WTC11 (cell line): ENCODE results near the gene MKI67.

Source experiments
- CBFB ChIP-seq: sonication (generic); formaldehyde crosslinking; IDR thresholded peaks from 2 replicates; pipeline ENCODE4 v1.8.1; 2022; ENCODE audit warnings: mild to moderate bottlenecking, low read depth, missing genetic modification reagents
- CTCF ChIP-seq: fragments of 200-600 bp; IDR thresholded peaks from 2 replicates; pipeline ENCODE4 v1.8.0; 2022; ENCODE audit warnings: antibody characterized with exemption
- ETV6 ChIP-seq: sonication (generic); formaldehyde crosslinking; IDR thresholded peaks from 2 replicates; pipeline ENCODE4 v1.8.1; 2022; ENCODE audit warnings: mild to moderate bottlenecking, missing genetic modification reagents
- FOXK1 ChIP-seq: sonication (generic); formaldehyde crosslinking; IDR thresholded peaks from 2 replicates; pipeline ENCODE4 v1.8.0; 2022; ENCODE audit warnings: mild to moderate bottlenecking, moderate library complexity, missing genetic modification reagents
- KAT7 ChIP-seq: sonication (generic); formaldehyde crosslinking; IDR thresholded peaks from 2 replicates; pipeline ENCODE4 v1.8.1; 2023; ENCODE audit warnings: missing genetic modification reagents, mild to moderate bottlenecking, borderline replicate concordance
- NFYB ChIP-seq: sonication (generic); formaldehyde crosslinking; conservative IDR thresholded peaks from 2 replicates; pipeline ENCODE4 v1.8.0; 2022; ENCODE audit warnings: low read depth, missing genetic modification reagents
- NR3C1 ChIP-seq: sonication (generic); formaldehyde crosslinking; conservative IDR thresholded peaks from 2 replicates; pipeline ENCODE4 v1.8.1; 2023; ENCODE audit warnings: low read depth, mild to moderate bottlenecking, missing genetic modification reagents
- ZNF416 ChIP-seq: fragments of 250-450 bp; sonication (Bioruptor Pico); IDR thresholded peaks from 2 replicates; pipeline ENCODE4 v1.9.0; 2021; ENCODE audit warnings: mild to moderate bottlenecking, inconsistent platforms
- ZSCAN18 ChIP-seq: fragments of 250-450 bp; sonication (Bioruptor Pico); IDR thresholded peaks from 2 replicates; pipeline ENCODE4 v2.1.2; 2022; ENCODE audit warnings: mild to moderate bottlenecking, moderate library complexity
- TF ChIP-seq, protein P1 (sequence below): sonication (generic); formaldehyde crosslinking; IDR thresholded peaks from 2 replicates; pipeline ENCODE4 v1.8.1; 2022; ENCODE audit warnings: mild to moderate bottlenecking, missing genetic modification reagents, moderate library complexity, borderline replicate concordance
- TF ChIP-seq, protein P2 (sequence below): sonication (generic); formaldehyde crosslinking; IDR thresholded peaks from 2 replicates; pipeline ENCODE4 v1.8.1; 2022; ENCODE audit warnings: low read depth, mild to moderate bottlenecking, moderate library complexity, missing genetic modification reagents, borderline replicate concordance
- TF ChIP-seq, protein P3 (sequence below): sonication (generic); formaldehyde crosslinking; conservative IDR thresholded peaks from 2 replicates; pipeline ENCODE4 v1.8.1; 2022; ENCODE audit warnings: mild to moderate bottlenecking, missing genetic modification reagents

- TF ChIP-seq CTCF (no peak), NR3C1 (no peak), KAT7 (no peak), FOXK1 (CRISPR knock-in tag) (no peak), NFYB (CRISPR knock-in tag) (no peak), ZSCAN18 (no peak), CBFB (CRISPR knock-in tag) (no peak), ZNF416 (CRISPR knock-in tag) (no peak), ETV6 (CRISPR knock-in tag) (no peak)
- TF ChIP-seq, protein P1, sequence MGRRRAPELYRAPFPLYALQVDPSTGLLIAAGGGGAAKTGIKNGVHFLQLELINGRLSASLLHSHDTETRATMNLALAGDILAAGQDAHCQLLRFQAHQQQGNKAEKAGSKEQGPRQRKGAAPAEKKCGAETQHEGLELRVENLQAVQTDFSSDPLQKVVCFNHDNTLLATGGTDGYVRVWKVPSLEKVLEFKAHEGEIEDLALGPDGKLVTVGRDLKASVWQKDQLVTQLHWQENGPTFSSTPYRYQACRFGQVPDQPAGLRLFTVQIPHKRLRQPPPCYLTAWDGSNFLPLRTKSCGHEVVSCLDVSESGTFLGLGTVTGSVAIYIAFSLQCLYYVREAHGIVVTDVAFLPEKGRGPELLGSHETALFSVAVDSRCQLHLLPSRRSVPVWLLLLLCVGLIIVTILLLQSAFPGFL (CRISPR knock-in tag): no peak
- TF ChIP-seq, protein P2, sequence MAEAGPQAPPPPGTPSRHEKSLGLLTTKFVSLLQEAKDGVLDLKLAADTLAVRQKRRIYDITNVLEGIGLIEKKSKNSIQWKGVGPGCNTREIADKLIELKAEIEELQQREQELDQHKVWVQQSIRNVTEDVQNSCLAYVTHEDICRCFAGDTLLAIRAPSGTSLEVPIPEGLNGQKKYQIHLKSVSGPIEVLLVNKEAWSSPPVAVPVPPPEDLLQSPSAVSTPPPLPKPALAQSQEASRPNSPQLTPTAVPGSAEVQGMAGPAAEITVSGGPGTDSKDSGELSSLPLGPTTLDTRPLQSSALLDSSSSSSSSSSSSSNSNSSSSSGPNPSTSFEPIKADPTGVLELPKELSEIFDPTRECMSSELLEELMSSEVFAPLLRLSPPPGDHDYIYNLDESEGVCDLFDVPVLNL (CRISPR knock-in tag): no peak
- TF ChIP-seq, protein P3, sequence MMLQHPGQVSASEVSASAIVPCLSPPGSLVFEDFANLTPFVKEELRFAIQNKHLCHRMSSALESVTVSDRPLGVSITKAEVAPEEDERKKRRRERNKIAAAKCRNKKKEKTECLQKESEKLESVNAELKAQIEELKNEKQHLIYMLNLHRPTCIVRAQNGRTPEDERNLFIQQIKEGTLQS: no peak
Measured at GRCh38 chr10:128172756-128173155, 46.5 kb upstream of the MKI67 start.
